Glomerular visceral epithelial cell (primary cell): ENCODE results near the gene TMEM200A.

Experiments
- DNase-seq: peaks from one replicate; pipeline ENCODE4 v3.0.0-alpha.2; 2016; ENCODE audit errors: extremely low spot score

TMEM200A gene

GRCh38 chr6:130425537-130425936 is 59.7 kb downstream of the TMEM200A start:
- DNase-seq, result no peak

- no peak for DNase-seq
Observed at GRCh38 chr6:130426066-130426721, 60.4 kb downstream of the TMEM200A start.

GRCh38 chr6:130431346-130431852 is 65.6 kb downstream of the TMEM200A start:
- no peak for DNase-seq

GRCh38 chr6:130432838-130433237 is 67.0 kb downstream of the TMEM200A start:
- no peak for DNase-seq

- DNase-seq, result no peak
Observed at GRCh38 chr6:130434174-130434873, 68.5 kb downstream of the TMEM200A start.

GRCh38 chr6:130435181-130435580 is 69.4 kb downstream of the TMEM200A start:
- no peak for DNase-seq

- no peak for DNase-seq
Observed at GRCh38 chr6:130437961-130438360, 72.1 kb downstream of the TMEM200A start.

- DNase-seq, result no peak
Observed at GRCh38 chr6:130447374-130447773, 81.6 kb downstream of the TMEM200A start.

- no peak for DNase-seq
Observed at GRCh38 chr6:130452336-130452735, 86.5 kb downstream of the TMEM200A start.

GRCh38 chr6:130453230-130453629 is 87.4 kb downstream of the TMEM200A start:
- DNase-seq, result no peak

GRCh38 chr6:130457605-130458004 is 91.8 kb downstream of the TMEM200A start:
- no peak for DNase-seq

GRCh38 chr6:130459316-130459715 is 93.5 kb downstream of the TMEM200A start:
- no peak for DNase-seq

- no peak for DNase-seq
Observed at GRCh38 chr6:130460934-130461333, 95.1 kb downstream of the TMEM200A start.

GRCh38 chr6:130466052-130466747 is 100.4 kb downstream of the TMEM200A start:
- DNase-seq, result no peak

GRCh38 chr6:130466748-130467061 is 100.9 kb downstream of the TMEM200A start:
- DNase-seq, result no peak

GRCh38 chr6:130467146-130468050 is 101.6 kb downstream of the TMEM200A start:
- no peak for DNase-seq

GRCh38 chr6:130470766-130471165 is 104.9 kb downstream of the TMEM200A start:
- DNase-seq, result no peak

- no peak for DNase-seq
Observed at GRCh38 chr6:130473886-130474285, 108.1 kb downstream of the TMEM200A start.

- no peak for DNase-seq
Observed at GRCh38 chr6:130482645-130483390, 117.0 kb downstream of the TMEM200A start.

- no peak for DNase-seq
Observed at GRCh38 chr6:130485870-130486269, 120.1 kb downstream of the TMEM200A start.

- no peak for DNase-seq
Observed at GRCh38 chr6:130486417-130486816, 120.6 kb downstream of the TMEM200A start.
